Measurements from ENCODE around the gene AZIN2. TPM values are rescaled to one million over a fixed set of nuclear protein-coding genes. Genes with fewer than 3 reads are reported as not detected.

The AZIN2 gene
- total RNA-seq, result 1 to 10 TPM in 1 of 2 donors, under 1 TPM in 1; 0.79 to 2.6 TPM
- polyA plus RNA-seq, result under 1 TPM; 0.68 to 0.69 TPM

- no peak within 1 kb of the TSS for H3K27ac ChIP-seq (ENCODE audit: low read depth in 1 of 2, low read length in 2 of 2)
- H3K4me3 ChIP-seq (ENCODE audit: low read depth in 1 of 3, low read length in 3 of 3), result peak within 1 kb of the TSS; percentile 65 to 92 (median 88)
- H3K27me3 ChIP-seq (ENCODE audit: control insufficient read depth in 4 of 4, insufficient read depth in 4 of 4, low read length in 3 of 4), result no peaks in the 10 kb centered on the region
- H3K9ac ChIP-seq (ENCODE audit: low read depth in 1 of 2, low read length in 2 of 2), result peak within 1 kb of the TSS; percentile 27 to 53
- peak; percentile 45 for TF ChIP-seq SP1 (IDR thresholded peaks at IDR 0.05)
- TF ChIP-seq EGR1 (IDR thresholded peaks at IDR 0.05; ENCODE audit: low read depth in 2 of 2), result no peak
- peak; percentile 92 for DNase-seq (ENCODE audit: low spot score)
- no peaks in the 10 kb centered on the region for H3K36me3 ChIP-seq (ENCODE audit: control insufficient read depth in 4 of 4, insufficient read depth in 3 of 4, low read depth in 1 of 4, low read length in 3 of 4)
- H3K9me3 ChIP-seq (ENCODE audit: control insufficient read depth in 4 of 4, low read length in 3 of 4), result no peaks in the 10 kb centered on the region
- 1% methylated on average over 52 of the region's 52 CpGs for WGBS
- peaks cover 3 to 17% (median 9%) of the 10 kb centered on the region in 4 donors for H3K4me1 ChIP-seq (ENCODE audit: control insufficient read depth in 4 of 4, insufficient read depth in 4 of 4, low read length in 3 of 4)
Measured at GRCh38 chr1:33080885-33081553, at the start of gene AZIN2. Gene AZIN2, plus strand, starts transcription at chr1:33081153. Its CDS starts 1,097 bp downstream, at chr1:33082250.

GRCh38 chr1:33031506-33031905, 49.4 kb upstream of the AZIN2 start:
- H3K9me3 ChIP-seq (ENCODE audit: control insufficient read depth in 4 of 4, low read length in 3 of 4), result no peaks in the 10 kb centered on the region
- H3K4me3 ChIP-seq (ENCODE audit: low read depth in 1 of 3, low read length in 3 of 3), result no peak overlapping the region
- 86% methylated on average over 4 of the region's 4 CpGs for WGBS
- TF ChIP-seq JUND (IDR thresholded peaks at IDR 0.05) (no peak), SP1 (IDR thresholded peaks at IDR 0.05) (no peak), RXRA (IDR thresholded peaks at IDR 0.05) (no peak), YY1 (IDR thresholded peaks at IDR 0.05) (no peak), ZBTB33 (IDR thresholded peaks at IDR 0.05) (no peak), MAX (IDR thresholded peaks at IDR 0.05) (no peak), HNF4A (conservative IDR thresholded peaks at IDR 0.05) (no peak), ATF3 (IDR thresholded peaks at IDR 0.05) (no peak)
- no peaks in the 10 kb centered on the region for H3K27me3 ChIP-seq (ENCODE audit: control insufficient read depth in 4 of 4, insufficient read depth in 4 of 4, low read length in 3 of 4)
- H3K4me1 ChIP-seq (ENCODE audit: control insufficient read depth in 4 of 4, insufficient read depth in 4 of 4, low read length in 3 of 4), result peaks cover 19 to 75% (median 50%) of the 10 kb centered on the region in 4 donors
- no peak for DNase-seq (ENCODE audit: low spot score)
- no peak overlapping the region for H3K9ac ChIP-seq (ENCODE audit: low read depth in 1 of 2, low read length in 2 of 2)
- H3K36me3 ChIP-seq (ENCODE audit: control insufficient read depth in 4 of 4, insufficient read depth in 3 of 4, low read depth in 1 of 4, low read length in 3 of 4), result peaks cover 0 to 9% (median under 1%) of the 10 kb centered on the region in 4 donors
- H3K27ac ChIP-seq (ENCODE audit: low read depth in 1 of 2, low read length in 2 of 2), result no peak overlapping the region

GRCh38 chr1:33032126-33032869, 48.7 kb upstream of the AZIN2 start:
- Histone ChIP-seq H3K27ac (ENCODE audit: low read depth in 1 of 2, low read length in 2 of 2) (peak overlapping the region in 1 of 2 donors; percentile 38), H3K36me3 (ENCODE audit: control insufficient read depth in 4 of 4, insufficient read depth in 3 of 4, low read depth in 1 of 4, low read length in 3 of 4) (peaks cover 0 to 9% (median under 1%) of the 10 kb centered on the region in 4 donors), H3K9me3 (ENCODE audit: control insufficient read depth in 4 of 4, low read length in 3 of 4) (no peaks in the 10 kb centered on the region), H3K27me3 (ENCODE audit: control insufficient read depth in 4 of 4, insufficient read depth in 4 of 4, low read length in 3 of 4) (no peaks in the 10 kb centered on the region), H3K4me1 (ENCODE audit: control insufficient read depth in 4 of 4, insufficient read depth in 4 of 4, low read length in 3 of 4) (peaks cover 19 to 71% (median 44%) of the 10 kb centered on the region in 4 donors), H3K4me3 (ENCODE audit: low read depth in 1 of 3, low read length in 3 of 3) (no peak overlapping the region), H3K9ac (ENCODE audit: low read depth in 1 of 2, low read length in 2 of 2) (no peak overlapping the region)
- WGBS, result 65% methylated on average over 6 of the region's 6 CpGs
- no peak for DNase-seq (ENCODE audit: low spot score)
- TF ChIP-seq FOXA1 (IDR thresholded peaks at IDR 0.05), result no peak
- TF ChIP-seq MAX (IDR thresholded peaks at IDR 0.05), result no peak
- TF ChIP-seq RAD21 (IDR thresholded peaks at IDR 0.05), result no peak
- no peak for TF ChIP-seq TAF1 (conservative IDR thresholded peaks at IDR 0.05)
- TF ChIP-seq REST (IDR thresholded peaks at IDR 0.05), result no peak
- TF ChIP-seq FOXA2 (IDR thresholded peaks at IDR 0.05), result no peak
- no peak for TF ChIP-seq YY1 (IDR thresholded peaks at IDR 0.05)
- no peak for TF ChIP-seq SP1 (IDR thresholded peaks at IDR 0.05)
- TF ChIP-seq HNF4A (conservative IDR thresholded peaks at IDR 0.05), result no peak
- TF ChIP-seq CTCF (IDR thresholded peaks at IDR 0.05; ENCODE audit: low read depth, low read length, missing input control), result no peak
- TF ChIP-seq JUND (IDR thresholded peaks at IDR 0.05), result no peak
- no peak for TF ChIP-seq HNF4G (IDR thresholded peaks at IDR 0.05)
- TF ChIP-seq RXRA (IDR thresholded peaks at IDR 0.05), result no peak
- TF ChIP-seq GABPA (IDR thresholded peaks at IDR 0.05 in 1 of 2, conservative IDR thresholded peaks at IDR 0.05 in 1 of 2), result no peak
- no peak for TF ChIP-seq NR2F2 (IDR thresholded peaks at IDR 0.05)

All from liver (tissue), 9 donors.